Prostate gland (tissue), 2 donors: ENCODE results near the gene LNX2. TPM values are rescaled to one million over a fixed set of nuclear protein-coding genes. Genes with fewer than 3 reads are reported as not detected.

ENCODE experiments used
- DNase-seq: peaks from one replicate; pipeline ENCODE4 v3.0.0-alpha.2; 2019; ENCODE audit warnings: low spot score
- H3K27ac ChIP-seq, 2 donors: fragments of 200-600 bp; sonication (generic); 2 replicates each; pipeline ENCODE4 v1.5.1; 2017 to 2019
- H3K27me3 ChIP-seq: fragments of 200-600 bp; sonication (generic); replicated peaks from 2 replicates; pipeline ENCODE4 v1.5.1; 2019; ENCODE audit not compliant: insufficient read depth
- H3K36me3 ChIP-seq, 2 donors: fragments of 200-600 bp; sonication (generic); 1 replicate in 1 of 2; 2 replicates in 1 of 2; pipeline versions ENCODE4 v1.5.1 to v1.8.1; 2017 to 2019
- H3K4me1 ChIP-seq: fragments of 200-600 bp; sonication (generic); replicated peaks from 2 replicates; pipeline ENCODE4 v1.5.1; 2019
- H3K4me3 ChIP-seq, 2 donors: fragments of 200-600 bp; sonication (generic); 2 replicates each; pipeline ENCODE4 v1.5.1; 2017 to 2019
- H3K9me3 ChIP-seq: fragments of 200-600 bp; sonication (generic); 2 replicates; pipeline ENCODE4 v1.5.1; 2017
- POLR2A ChIP-seq: fragments of 450-650 bp; IDR thresholded peaks from one replicate; pipeline ENCODE4 v1.6.1; 2016; ENCODE audit warnings: antibody characterized with exemption, mild to moderate bottlenecking
- POLR2AphosphoS5 ChIP-seq: sonication (generic); formaldehyde crosslinking; IDR thresholded peaks from one replicate; pipeline ENCODE4 v1.6.1; 2017; ENCODE audit warnings: antibody characterized with exemption
- WGBS: methylation state at CpG from one replicate; pipeline ENCODE4 v1.1.5; 2018; 5-methylcytosine and 5-hydroxymethylcytosine counted together
- intact Hi-C: fragments of 100-400 bp; cut with DNase I; formaldehyde crosslinking; loops from one replicate; pipeline ENCODE4 v1.14.2; 2022
- total RNA-seq, 2 donors: library from RNA; depleted of rRNA; stranded (reverse); fragments of >200 nt; gene quantifications; one replicate each; pipeline ENCODE4 v1.1.0, GENCODE V29; 2016
- TF ChIP-seq, protein P1 (sequence below), 4 experiments: fragments of 200-600 bp in 2 of 4; fragments of 450-650 bp in 2 of 4; sonication (generic) in 2 of 4; IDR thresholded peaks; 1 replicate in 3 of 4; 2 replicates in 1 of 4; pipeline ENCODE4 v1.5.1; 2016 to 2019; ENCODE audit warnings: antibody characterized with exemption in 4 of 4, mild to moderate bottlenecking in 2 of 4, moderate library complexity in 2 of 4

Gene LNX2
- total RNA-seq, 2 donors from 2014 or later, result 26.3 to 34.1 TPM

DNA sequence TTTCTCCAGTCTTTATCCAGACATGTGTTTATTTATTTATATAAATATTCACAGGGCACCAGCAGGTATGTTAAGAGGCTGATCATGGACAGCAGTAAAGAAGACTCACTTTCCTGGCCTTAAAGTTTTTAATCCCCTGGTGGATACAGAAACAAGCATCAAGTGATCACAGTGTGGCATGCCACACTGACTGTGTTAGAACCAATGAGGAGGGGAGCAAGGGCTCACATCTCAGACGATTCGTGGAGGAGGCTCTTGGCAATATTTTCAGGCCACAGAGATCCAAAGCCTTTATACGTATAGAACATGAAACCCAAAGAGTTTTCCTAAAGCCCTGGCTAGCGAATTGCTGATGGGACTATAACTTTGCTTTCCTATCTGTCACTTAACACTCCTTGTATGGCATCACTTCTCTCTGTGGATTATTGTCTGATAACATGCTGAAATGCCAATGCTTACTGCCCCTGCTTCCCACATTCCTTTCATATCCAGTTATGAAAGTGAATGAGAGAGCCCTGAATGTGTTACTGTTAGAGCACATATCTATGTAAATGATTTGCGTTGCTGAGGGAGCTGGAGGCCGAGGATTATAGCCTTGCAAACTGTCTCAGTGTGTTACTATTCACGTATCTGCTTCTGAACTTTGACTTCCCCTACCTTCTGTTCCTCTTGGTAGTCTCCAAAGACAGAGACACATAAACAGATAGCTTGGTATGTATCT lies 39.0 kb upstream of the LNX2 start:
- no peak overlapping the region for H3K4me3 ChIP-seq
- 82% methylated on average over 7 of the region's 7 CpGs for WGBS
- no peaks in the 10 kb centered on the region for H3K36me3 ChIP-seq
- no peaks in the 10 kb centered on the region for H3K27me3 ChIP-seq
- no peaks in the 10 kb centered on the region for H3K9me3 ChIP-seq
- no peak for DNase-seq
- TF ChIP-seq POLR2AphosphoS5 (no peak), POLR2A (no peak)
- TF ChIP-seq, protein P1, sequence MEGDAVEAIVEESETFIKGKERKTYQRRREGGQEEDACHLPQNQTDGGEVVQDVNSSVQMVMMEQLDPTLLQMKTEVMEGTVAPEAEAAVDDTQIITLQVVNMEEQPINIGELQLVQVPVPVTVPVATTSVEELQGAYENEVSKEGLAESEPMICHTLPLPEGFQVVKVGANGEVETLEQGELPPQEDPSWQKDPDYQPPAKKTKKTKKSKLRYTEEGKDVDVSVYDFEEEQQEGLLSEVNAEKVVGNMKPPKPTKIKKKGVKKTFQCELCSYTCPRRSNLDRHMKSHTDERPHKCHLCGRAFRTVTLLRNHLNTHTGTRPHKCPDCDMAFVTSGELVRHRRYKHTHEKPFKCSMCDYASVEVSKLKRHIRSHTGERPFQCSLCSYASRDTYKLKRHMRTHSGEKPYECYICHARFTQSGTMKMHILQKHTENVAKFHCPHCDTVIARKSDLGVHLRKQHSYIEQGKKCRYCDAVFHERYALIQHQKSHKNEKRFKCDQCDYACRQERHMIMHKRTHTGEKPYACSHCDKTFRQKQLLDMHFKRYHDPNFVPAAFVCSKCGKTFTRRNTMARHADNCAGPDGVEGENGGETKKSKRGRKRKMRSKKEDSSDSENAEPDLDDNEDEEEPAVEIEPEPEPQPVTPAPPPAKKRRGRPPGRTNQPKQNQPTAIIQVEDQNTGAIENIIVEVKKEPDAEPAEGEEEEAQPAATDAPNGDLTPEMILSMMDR (IDR thresholded peaks at IDR 0.05), result no peak
- no peak overlapping the region for H3K27ac ChIP-seq
- intact Hi-C loops, result no loop called here
- peaks cover 2% of the 10 kb centered on the region for H3K4me1 ChIP-seq

DNA sequence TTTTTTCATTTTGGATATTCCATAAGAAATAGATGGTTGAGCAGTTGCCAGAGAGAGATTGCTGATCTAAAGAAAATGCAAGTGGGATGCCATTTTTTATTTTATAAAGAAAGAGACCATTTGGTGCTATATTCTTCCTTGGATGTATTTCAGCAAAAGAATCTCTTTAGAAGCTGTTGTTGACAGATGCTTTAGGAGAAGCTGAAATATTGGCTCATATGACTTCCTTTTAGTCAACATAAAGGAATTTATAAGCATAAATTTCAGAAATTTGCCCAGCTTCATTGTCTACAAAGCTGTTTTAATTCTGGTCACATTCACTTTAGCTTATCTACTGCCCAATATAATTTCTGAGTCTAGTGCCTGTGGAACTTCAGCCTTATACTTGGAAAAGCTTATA lies 38.2 kb upstream of the LNX2 start:
- Histone ChIP-seq H3K36me3 (no peaks in the 10 kb centered on the region), H3K9me3 (no peaks in the 10 kb centered on the region), H3K4me3 (no peak overlapping the region), H3K27ac (no peak overlapping the region), H3K27me3 (no peaks in the 10 kb centered on the region), H3K4me1 (peaks cover 2% of the 10 kb centered on the region)
- TF ChIP-seq POLR2A (no peak), POLR2AphosphoS5 (no peak)
- TF ChIP-seq, protein P1 (IDR thresholded peaks at IDR 0.05), result no peak
- intact Hi-C loops, result no loop called here
- no peak for DNase-seq

DNA sequence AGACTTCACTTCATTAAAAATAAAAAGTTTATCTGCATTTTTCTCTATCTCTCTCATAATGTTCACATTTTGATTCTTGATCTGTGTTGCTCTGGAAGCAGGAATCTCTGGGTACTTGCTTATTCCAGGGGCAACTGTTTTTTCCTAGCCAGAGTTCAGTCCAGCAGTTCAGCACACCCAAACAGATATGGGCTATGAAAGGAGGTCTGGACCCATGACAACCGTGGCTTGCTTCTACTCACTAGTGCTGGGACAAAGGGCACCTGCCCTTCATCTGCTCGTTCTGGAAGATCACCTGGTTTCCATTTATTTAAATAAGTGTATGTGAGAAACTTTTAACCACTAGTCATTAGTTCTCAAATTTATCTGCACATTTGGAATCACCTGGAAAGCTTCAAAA lies 37.4 kb upstream of the LNX2 start:
- H3K9me3 ChIP-seq, result no peaks in the 10 kb centered on the region
- no peak for DNase-seq
- 76% methylated on average over 2 of the region's 2 CpGs for WGBS
- H3K4me1 ChIP-seq, result peaks cover 2% of the 10 kb centered on the region
- H3K27ac ChIP-seq, result no peak overlapping the region
- H3K27me3 ChIP-seq, result no peaks in the 10 kb centered on the region
- no peaks in the 10 kb centered on the region for H3K36me3 ChIP-seq
- intact Hi-C loops, result no loop called here
- TF ChIP-seq, protein P1 (IDR thresholded peaks at IDR 0.05), result no peak
- TF ChIP-seq POLR2AphosphoS5 (no peak), POLR2A (no peak)
- no peak overlapping the region for H3K4me3 ChIP-seq

DNA sequence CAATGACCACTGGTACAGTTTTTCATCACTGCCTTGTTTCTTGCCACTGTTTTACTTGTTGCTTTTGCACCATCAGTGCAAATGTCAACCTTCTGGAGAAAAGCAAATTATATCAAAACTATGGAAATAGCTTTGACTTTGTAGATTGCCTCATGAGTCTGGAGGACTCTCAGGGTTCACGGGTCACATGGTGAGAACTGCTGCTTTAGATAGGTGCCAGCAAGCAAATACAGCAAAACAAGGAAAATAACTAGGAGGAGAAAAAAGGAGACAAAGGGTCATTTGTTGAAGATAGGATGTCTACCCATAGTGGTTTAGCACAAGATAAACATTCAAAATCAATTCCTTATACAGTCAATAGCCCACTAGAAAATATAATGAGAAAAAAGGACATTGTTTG lies 34.5 kb upstream of the LNX2 start:
- TF ChIP-seq POLR2AphosphoS5, result no peak
- TF ChIP-seq POLR2A, result no peak
- TF ChIP-seq, protein P1 (IDR thresholded peaks at IDR 0.05), result no peak
- H3K4me3 ChIP-seq, result no peak overlapping the region
- DNase-seq, result no peak
- H3K36me3 ChIP-seq, result peaks cover 0 to 4% of the 10 kb centered on the region in 2 donors
- H3K9me3 ChIP-seq, result no peaks in the 10 kb centered on the region
- no peaks in the 10 kb centered on the region for H3K27me3 ChIP-seq
- 97% methylated on average over 1 of the region's 1 CpG for WGBS
- H3K27ac ChIP-seq, result no peak overlapping the region
- intact Hi-C loops, result no loop called here
- peaks cover 2% of the 10 kb centered on the region for H3K4me1 ChIP-seq

DNA sequence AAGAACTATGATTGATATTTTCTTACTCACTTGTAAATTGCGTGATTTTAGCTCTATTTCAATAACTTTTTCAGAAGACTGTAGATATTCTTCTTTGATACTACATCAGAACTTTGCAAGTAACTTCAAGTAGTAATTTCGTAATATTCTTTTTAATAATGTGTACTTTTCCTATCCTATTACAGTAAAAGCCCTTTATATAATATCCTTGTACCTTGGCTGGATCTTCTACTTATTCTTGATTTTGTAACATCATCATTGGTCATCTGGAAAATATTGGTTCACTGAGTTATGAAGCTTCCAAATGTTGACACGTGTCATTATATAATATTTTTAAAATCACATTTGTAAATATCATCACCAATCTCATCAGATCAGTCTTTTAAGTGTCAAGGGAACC lies 33.7 kb upstream of the LNX2 start:
- WGBS, result 67% methylated on average over 3 of the region's 3 CpGs
- H3K9me3 ChIP-seq, result no peaks in the 10 kb centered on the region

More for the DNA sequence above, 33.7 kb upstream of the LNX2 start:
- Histone ChIP-seq H3K4me1 (peaks cover 2% of the 10 kb centered on the region), H3K27me3 (no peaks in the 10 kb centered on the region), H3K27ac (no peak overlapping the region), H3K36me3 (peaks cover 0 to 4% of the 10 kb centered on the region in 2 donors), H3K4me3 (no peak overlapping the region)
- TF ChIP-seq POLR2AphosphoS5 (peak; percentile 37), POLR2A (no peak)
- TF ChIP-seq, protein P1 (IDR thresholded peaks at IDR 0.05), result no peak
- no peak for DNase-seq
- intact Hi-C loops, result no loop called here
